H1 (cell line): ENCODE results near the gene CDK4. TPM values are rescaled to one million over a fixed set of nuclear protein-coding genes. Genes with fewer than 3 reads are reported as not detected.

Experiments
- CTCF ChIA-PET: fragments of 300-600 bp; sonication (Branson Sonifier 250); formaldehyde crosslinking; loops from one replicate; lab custom pipeline; 2021; ENCODE audit not compliant: partially characterized antibody; lab: Charles Lee
- POLR2A ChIA-PET: fragments of 300-600 bp; sonication (Branson Sonifier 250); formaldehyde crosslinking; loops from one replicate; lab custom pipeline; 2021; ENCODE audit warnings: inconsistent platforms; ENCODE audit not compliant: partially characterized antibody; lab: Charles Lee
- DNase-seq, 2 experiments: peaks; one replicate each; pipeline versions ENCODE4 v3.0.0 to v3.0.0-alpha.2; 2010 to 2022; ENCODE audit warnings: low spot score in 2 of 2, low read depth in 1 of 2, mixed read lengths in 1 of 2
- FAIRE-seq: peaks from 2 replicates; lab custom pipeline; 2011; peaks lifted over from hg19 to GRCh38; lab: Jason Lieb, UNC
- H2AFZ ChIP-seq: 2 replicates; pipeline ENCODE4 v1.8.1; 2012; ENCODE audit warnings: low read length, inconsistent platforms
- H2AK5ac ChIP-seq: 2 replicates; pipeline ENCODE4 v1.6.1; 2013; ENCODE audit warnings: low read depth, low read length
- H2BK120ac ChIP-seq: replicated peaks from 2 replicates; pipeline ENCODE3; 2013; ENCODE audit warnings: low read depth, low read length, inconsistent platforms
- H2BK12ac ChIP-seq: 2 replicates; pipeline ENCODE4 v1.6.1; 2013; ENCODE audit warnings: low read depth, low read length
- H2BK15ac ChIP-seq: 2 replicates; pipeline ENCODE4 v1.6.1; 2013; ENCODE audit warnings: low read length
- H2BK20ac ChIP-seq: 2 replicates; pipeline ENCODE4 v1.6.1; 2013; ENCODE audit warnings: low read length
- H2BK5ac ChIP-seq: 2 replicates; pipeline ENCODE4 v1.6.1; 2013; ENCODE audit warnings: low read depth, low read length
- H3K14ac ChIP-seq: 2 replicates; pipeline ENCODE4 v1.6.1; 2013; ENCODE audit warnings: inconsistent platforms; ENCODE audit not compliant: insufficient read length
- H3K18ac ChIP-seq: 2 replicates; pipeline ENCODE4 v1.6.1; 2013; ENCODE audit warnings: low read length; ENCODE audit errors: extremely low read depth
- H3K23ac ChIP-seq: 2 replicates; pipeline ENCODE4 v1.6.1; 2013; ENCODE audit warnings: inconsistent platforms; ENCODE audit not compliant: insufficient read length
- H3K23me2 ChIP-seq: 2 replicates; pipeline ENCODE4 v1.6.1; 2013; ENCODE audit warnings: low read depth, low read length
- H3K27ac ChIP-seq: 2 replicates; pipeline ENCODE4 v1.6.1; 2011; ENCODE audit warnings: low read depth, low read length, inconsistent platforms
- H3K27me3 ChIP-seq, 4 experiments: replicated peaks in 1 of 4; 1 replicate in 1 of 4; 2 replicates in 3 of 4; pipeline versions ENCODE4 v1.6.1 to v1.8.1; 2011 to 2013; ENCODE audit warnings: low read length in 3 of 4, mild to moderate bottlenecking in 3 of 4, inconsistent platforms in 2 of 4, mixed read lengths in 2 of 4, moderate library complexity in 1 of 4; ENCODE audit not compliant: control insufficient read depth in 3 of 4, insufficient read depth in 3 of 4; ENCODE audit errors: extremely low read depth in 1 of 4
- H3K36me3 ChIP-seq, 4 experiments: 2 replicates each; pipeline versions ENCODE4 v1.6.1 to v1.8.1; 2011 to 2013; ENCODE audit warnings: mild to moderate bottlenecking in 4 of 4, low read length in 3 of 4, moderate library complexity in 2 of 4, control low read depth in 1 of 4, inconsistent platforms in 1 of 4; ENCODE audit not compliant: insufficient read depth in 4 of 4, control insufficient read depth in 2 of 4
- H3K4ac ChIP-seq: replicated peaks from 2 replicates; pipeline ENCODE3; 2013; ENCODE audit warnings: low read length, low read depth, mixed read lengths, inconsistent platforms; ENCODE audit not compliant: insufficient read length
- H3K4me1 ChIP-seq, 4 experiments: replicated peaks in 1 of 4; 1 replicate in 1 of 4; 2 replicates in 3 of 4; pipeline versions ENCODE4 v1.6.1 to v1.8.1; 2011 to 2013; ENCODE audit warnings: low read length in 3 of 4, inconsistent platforms in 2 of 4, mixed read lengths in 1 of 4; ENCODE audit not compliant: insufficient read depth in 4 of 4, control insufficient read depth in 3 of 4
- H3K4me2 ChIP-seq, 2 experiments: 2 replicates each; pipeline versions ENCODE4 v1.6.1 to v1.8.1; 2011 to 2013; ENCODE audit warnings: low read depth in 2 of 2, low read length in 2 of 2, control low read depth in 1 of 2, inconsistent platforms in 1 of 2, mild to moderate bottlenecking in 1 of 2; ENCODE audit not compliant: insufficient read depth in 1 of 2
- H3K4me3 ChIP-seq, 4 experiments: fragments of 200-600, 300-600 bp in 1 of 4; sonication (generic), shearing (Covaris generic), sonication (Bioruptor Twin) in 1 of 4; 2 replicates each; pipeline versions ENCODE4 v1.5.1 to v1.8.1; 2011 to 2016; ENCODE audit warnings: low read length in 4 of 4, low read depth in 3 of 4, control low read depth in 2 of 4, inconsistent platforms in 2 of 4, mild to moderate bottlenecking in 2 of 4, mixed read lengths in 1 of 4, moderate library complexity in 1 of 4; ENCODE audit not compliant: insufficient read depth in 2 of 4; ENCODE audit errors: extremely low read depth in 1 of 4
- H3K56ac ChIP-seq: replicated peaks from 2 replicates; pipeline ENCODE3; 2013; ENCODE audit warnings: low read depth, mild to moderate bottlenecking, mixed read lengths, low read length, inconsistent platforms; ENCODE audit not compliant: insufficient read length
- H3K79me1 ChIP-seq: 2 replicates; pipeline ENCODE4 v1.6.1; 2013; ENCODE audit warnings: low read depth, low read length, control low read depth
- H3K79me2 ChIP-seq, 2 experiments: 2 replicates each; pipeline versions ENCODE4 v1.6.1 to v1.8.1; 2012 to 2013; ENCODE audit warnings: low read length in 2 of 2, mild to moderate bottlenecking in 2 of 2, inconsistent platforms in 1 of 2; ENCODE audit not compliant: insufficient read depth in 2 of 2, control insufficient read depth in 1 of 2
- H3K9ac ChIP-seq, 4 experiments: replicated peaks in 1 of 4; 1 replicate in 1 of 4; 2 replicates in 3 of 4; pipeline versions ENCODE4 v1.6.1 to v1.8.1; 2011 to 2013; ENCODE audit warnings: low read depth in 3 of 4, low read length in 3 of 4, control low read depth in 2 of 4, mild to moderate bottlenecking in 2 of 4, moderate library complexity in 2 of 4, inconsistent platforms in 1 of 4; ENCODE audit errors: extremely low read depth in 1 of 4
- H3K9me3 ChIP-seq, 2 experiments: 2 replicates each; pipeline versions ENCODE4 v1.6.1 to v1.8.1; 2012 to 2013; ENCODE audit warnings: mild to moderate bottlenecking in 2 of 2, moderate library complexity in 2 of 2, control low read depth in 1 of 2, inconsistent platforms in 1 of 2, low read depth in 1 of 2, low read length in 1 of 2, mixed read lengths in 1 of 2; ENCODE audit not compliant: insufficient read depth in 2 of 2
- H4K20me1 ChIP-seq, 2 experiments: replicated peaks in 1 of 2; 2 replicates each; pipeline versions ENCODE3 to v1.8.1; 2011 to 2013; ENCODE audit warnings: inconsistent platforms in 2 of 2, low read length in 2 of 2, mild to moderate bottlenecking in 1 of 2; ENCODE audit not compliant: insufficient read depth in 2 of 2, control insufficient read depth in 1 of 2
- H4K5ac ChIP-seq: 2 replicates; pipeline ENCODE4 v1.6.1; 2013; ENCODE audit warnings: low read length, low read depth, mixed read lengths, inconsistent platforms; ENCODE audit not compliant: insufficient read length
- H4K8ac ChIP-seq: 2 replicates; pipeline ENCODE4 v1.8.0; 2013; ENCODE audit warnings: mild to moderate bottlenecking, moderate library complexity, low read length, inconsistent platforms; ENCODE audit not compliant: insufficient read depth; ENCODE audit errors: extremely low read depth
- H4K91ac ChIP-seq: replicated peaks from 2 replicates; pipeline ENCODE3; 2013; ENCODE audit warnings: low read length, mixed read lengths, inconsistent platforms; ENCODE audit not compliant: insufficient read length
- CBX5 ChIP-seq: fragments of 300-800, 300-1000 bp; sonication (generic); IDR thresholded peaks from 2 replicates; pipeline ENCODE4 v1.7.1; 2016; ENCODE audit warnings: antibody characterized with exemption, low read length, low read depth
- FOSL1 ChIP-seq: IDR thresholded peaks from 2 replicates; pipeline ENCODE4 v1.6.1; 2011; ENCODE audit warnings: mild to moderate bottlenecking, low read depth, low read length, moderate library complexity; ENCODE audit not compliant: insufficient read depth
- KDM5A ChIP-seq: fragments of 200-600 bp; IDR thresholded peaks from 2 replicates; pipeline ENCODE4 v1.7.1; 2012; ENCODE audit warnings: mild to moderate bottlenecking, low read length, inconsistent platforms, mixed read lengths
- PHF8 ChIP-seq: fragments of 200-600 bp; sonication (generic); conservative IDR thresholded peaks from 2 replicates; pipeline ENCODE4 v1.7.1; 2012; ENCODE audit warnings: low read depth, mild to moderate bottlenecking, inconsistent platforms, low read length, moderate library complexity
- TCF12 ChIP-seq: IDR thresholded peaks from 2 replicates; pipeline ENCODE4 v1.6.1; 2011; ENCODE audit warnings: low read depth, mild to moderate bottlenecking, low read length
- WGBS, 2 experiments: shearing (Covaris generic) in 1 of 2; methylation state at CpG; one replicate each; pipeline versions ENCODE4 v1.1.6 to v1.1.7; 2013 to 2015; ENCODE audit warnings: low lambda C conversion rate in 2 of 2, mixed read lengths in 2 of 2, inconsistent platforms in 1 of 2, low coverage in 1 of 2, missing lambda C conversion rate in 1 of 2; ENCODE audit not compliant: insufficient replicate concordance in 2 of 2, insufficient coverage in 1 of 2, insufficient read length in 1 of 2; ENCODE audit errors: extremely low coverage in 1 of 2, missing lambda C conversion rate in 1 of 2; 5-methylcytosine and 5-hydroxymethylcytosine counted together
- polyA plus RNA-seq, 7 experiments: library from polyadenylated mRNA; depleted of rRNA in 3 of 7; stranded (reverse) in 5 of 7; unstranded in 2 of 7; fragments of >200 nt in 5 of 7; fragments of 200-250 nt in 2 of 7; gene quantifications; 1 replicate in 5 of 7; 2 replicates in 1 of 7; 4 replicates in 1 of 7; pipeline versions ENCODE4 v1.2.1 to v1.2.3, GENCODE V29; 2011 to 2013; ENCODE audit warnings: missing spikeins in 2 of 7, mixed read lengths in 2 of 7
- total RNA-seq: library from RNA; stranded (reverse); fragmentation: NEBNext Ultra II Directional; extraction: Animal tissue kit (Norgen Biotek cat#: 25700); gene quantifications from 2 replicates; pipeline ENCODE4 v1.2.1, GENCODE V29; 2021
- TF ChIP-seq, protein P1 (sequence below): IDR thresholded peaks from 2 replicates; pipeline ENCODE4 v1.6.1; 2012; ENCODE audit warnings: inconsistent platforms

Gene CDK4
- total and polyA plus RNA-seq, 2 of the 8 experiments (the other 6 are each of a cell fraction or from before 2014, with no cell fraction given), result 174 to 368 TPM

DNA sequence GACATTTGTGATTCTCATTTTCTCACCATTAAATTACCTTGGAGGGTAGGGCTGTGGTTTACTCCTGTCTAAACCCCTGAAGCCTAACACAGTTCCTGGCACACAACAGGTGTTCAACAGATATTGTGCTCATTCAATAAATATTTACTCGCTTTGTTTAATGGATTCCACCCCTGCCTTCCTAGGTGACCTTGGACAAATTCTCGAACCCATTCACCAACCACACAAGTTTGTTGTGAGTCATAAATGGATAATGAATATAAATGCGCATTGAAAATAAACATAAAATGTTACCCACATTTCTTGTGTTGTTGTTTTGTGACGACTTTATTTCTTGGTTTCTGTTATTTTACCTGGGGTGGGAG, 30.1 kb upstream of the CDK4 start:
- FAIRE-seq (no peak), DNase-seq (no peak)
- H2BK5ac ChIP-seq, result no peak overlapping the region
- H3K4me2 ChIP-seq, result no peak overlapping the region; a peak in 1 of 4 replicates
- peaks cover 4 to 23% (median 13%) of the 10 kb centered on the region in 4 experiments; a peak in 7 of 8 replicates for H3K36me3 ChIP-seq
- ChIA-PET CTCF (interaction anchor here (0.9 to 4.7 kb wide), 13 partner anchors 11 to 202 kb away, joined by 3 to 28 read pairs (median 5); partner anchors contain the start of gene CYP27B1), POLR2A (interaction anchor here (1.3 to 2.8 kb wide), 6 partner anchors 10 to 64 kb away, joined by 4 to 22 read pairs (median 8); partner anchors contain the start of genes CTDSP2, CYP27B1, EEF1AKMT3 and METTL1)
- no peak overlapping the region for H3K23ac ChIP-seq
- no peak overlapping the region for H4K8ac ChIP-seq
- H3K56ac ChIP-seq, result no peak overlapping the region
- peaks cover 2% of the 10 kb centered on the region; the same call in 1 of the 2 replicates for H3K23me2 ChIP-seq
- no peak overlapping the region for H3K4ac ChIP-seq
- no peak overlapping the region for H3K14ac ChIP-seq
- H2AK5ac ChIP-seq, result no peak overlapping the region
- no peak overlapping the region for H2BK120ac ChIP-seq
- no peaks in the 10 kb centered on the region for H3K4me1 ChIP-seq
- no peaks in the 10 kb centered on the region for H3K27me3 ChIP-seq
- H3K79me1 ChIP-seq, result no peaks in the 10 kb centered on the region
- H4K5ac ChIP-seq, result no peak overlapping the region
- peak overlapping the region in 1 of 4 experiments; percentile 99; a peak in 3 of 8 replicates for H3K4me3 ChIP-seq
- H4K20me1 ChIP-seq, result peaks cover 0 to 2% of the 10 kb centered on the region in 2 experiments
- no peak overlapping the region for H3K27ac ChIP-seq
- TF ChIP-seq KDM5A, result no peak
- no peak for TF ChIP-seq PHF8
- no peak for TF ChIP-seq TCF12
- TF ChIP-seq FOSL1, result no peak
- TF ChIP-seq CBX5, result no peak
- TF ChIP-seq, protein P1, sequence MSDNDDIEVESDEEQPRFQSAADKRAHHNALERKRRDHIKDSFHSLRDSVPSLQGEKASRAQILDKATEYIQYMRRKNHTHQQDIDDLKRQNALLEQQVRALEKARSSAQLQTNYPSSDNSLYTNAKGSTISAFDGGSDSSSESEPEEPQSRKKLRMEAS, result no peak
- H2BK15ac ChIP-seq, result no peak overlapping the region
- no peak overlapping the region for H2AFZ ChIP-seq
- H3K9ac ChIP-seq, result no peak overlapping the region
- H3K9me3 ChIP-seq, result no peaks in the 10 kb centered on the region
- peaks cover 0 to 16% of the 10 kb centered on the region in 2 experiments; a peak in 2 of 4 replicates for H3K79me2 ChIP-seq
- H2BK12ac ChIP-seq, result no peak overlapping the region
- no peak overlapping the region for H4K91ac ChIP-seq
- WGBS, 2 experiments, result 36% methylated on average over 4 of the region's 4 CpGs; no CpG with 5 or more reads in 1 of the 2 experiments
- H3K18ac ChIP-seq, result no peak overlapping the region
- no peak overlapping the region for H2BK20ac ChIP-seq
